Activated T-helper 1 cell treated with anti-CD3 and anti-CD28 coated beads, Interleukin-12 subunit alpha, Interleukin-12 subunit beta, Interleukin-2, Interleukin-4 antibody, amounts not matched to agents 30 ng/mL and 10 ng/mL and 1 ng/mL, durations not matched to agents 14 hours and 24 hours and 36 hours (primary cell): ENCODE measurements around the gene KRTAP5-9. TPM values are rescaled to one million over a fixed set of nuclear protein-coding genes. Genes with fewer than 3 reads are reported as not detected.
"Not testable (repeated sequence)": the region's sequence is repeated elsewhere in the genome, so short reads cannot be mapped to it uniquely, and the experiment has no call there.

Experiments
- DNase-seq: peaks from one replicate; pipeline ENCODE4 v3.0.0; 2021; ENCODE audit warnings: low spot score
- H3K27ac Mint-ChIP-seq: one replicate; pipeline ENCODE4 v1.8.0; 2021; ENCODE audit warnings: mild to moderate bottlenecking, mixed read lengths
- H3K27me3 Mint-ChIP-seq: one replicate; pipeline ENCODE4 v1.8.0; 2022; ENCODE audit warnings: mild to moderate bottlenecking, moderate library complexity, mixed read lengths; ENCODE audit not compliant: insufficient read depth
- H3K36me3 Mint-ChIP-seq: one replicate; pipeline ENCODE4 v1.8.0; 2021; ENCODE audit warnings: low read depth, mixed read lengths
- H3K4me1 Mint-ChIP-seq: one replicate; pipeline ENCODE4 v1.8.0; 2021; ENCODE audit warnings: low read depth, mixed read lengths
- H3K4me3 Mint-ChIP-seq: one replicate; pipeline ENCODE4 v1.8.0; 2021; ENCODE audit warnings: mild to moderate bottlenecking, moderate library complexity, mixed read lengths
- H3K9me3 Mint-ChIP-seq: one replicate; pipeline ENCODE4 v1.8.0; 2021; ENCODE audit warnings: mixed read lengths
- intact Hi-C: fragments of 100-400 bp; cut with micrococcal nuclease; formaldehyde crosslinking; loops from one replicate; pipeline ENCODE4 v1.15.1; 2024
- total RNA-seq: library from RNA; stranded (reverse); gene quantifications from 2 replicates; pipeline ENCODE4 v1.2.3, GENCODE V29; 2022

The KRTAP5-9 gene
- total RNA-seq, 1 donor from 2014 or later, result not detected

- Mint-ChIP-seq H3K27me3 (no peaks in the 10 kb centered on the region), H3K36me3 (no peaks in the 10 kb centered on the region), H3K4me1 (no peaks in the 10 kb centered on the region)
Observed at GRCh38 chr11:71572811-71573210, 24.6 kb downstream of the KRTAP5-9 start.

GRCh38 chr11:71574418-71574817 is 26.2 kb downstream of the KRTAP5-9 start:
- DNase-seq, result no peak
- intact Hi-C loops, result no loop called here
- Mint-ChIP-seq H3K9me3 (no peaks in the 10 kb centered on the region), H3K27me3 (no peaks in the 10 kb centered on the region), H3K4me1 (no peaks in the 10 kb centered on the region), H3K4me3 (no peak overlapping the region), H3K27ac (no peak overlapping the region), H3K36me3 (no peaks in the 10 kb centered on the region)

More at GRCh38 chr11:71572811-71573210, 24.6 kb downstream of the KRTAP5-9 start:
- no peak for DNase-seq
- intact Hi-C loops, result no loop called here
- no peak overlapping the region for H3K27ac Mint-ChIP-seq
- no peaks in the 10 kb centered on the region for H3K9me3 Mint-ChIP-seq
- H3K4me3 Mint-ChIP-seq, result no peak overlapping the region

GRCh38 chr11:71575723-71576424 is 27.7 kb downstream of the KRTAP5-9 start:
- DNase-seq, result no peak

GRCh38 chr11:71576688-71577465 is 28.7 kb downstream of the KRTAP5-9 start:
- intact Hi-C loops, H3K4me3 Mint-ChIP-seq, H3K27ac Mint-ChIP-seq, H3K9me3 Mint-ChIP-seq, H3K36me3 Mint-ChIP-seq, H3K27me3 Mint-ChIP-seq, DNase-seq: not testable (repeated sequence)
- H3K4me1 Mint-ChIP-seq, result peaks cover 19% of the 10 kb centered on the region

More at GRCh38 chr11:71575723-71576424, 27.7 kb downstream of the KRTAP5-9 start:
- H3K4me3 Mint-ChIP-seq, result no peak overlapping the region
- no peaks in the 10 kb centered on the region for H3K9me3 Mint-ChIP-seq
- no peak overlapping the region for H3K27ac Mint-ChIP-seq
- H3K27me3 Mint-ChIP-seq, result peaks cover 2% of the 10 kb centered on the region
- intact Hi-C loops, result no loop called here
- no peaks in the 10 kb centered on the region for H3K36me3 Mint-ChIP-seq
- H3K4me1 Mint-ChIP-seq, result peaks cover 9% of the 10 kb centered on the region

- Mint-ChIP-seq H3K27ac (no peak overlapping the region), H3K36me3 (no peaks in the 10 kb centered on the region), H3K9me3 (no peaks in the 10 kb centered on the region), H3K27me3 (peaks cover 8% of the 10 kb centered on the region), H3K4me1 (peaks cover 20% of the 10 kb centered on the region), H3K4me3 (no peak overlapping the region)
- no peak for DNase-seq
- intact Hi-C loops, result loop anchor here (1.0 kb wide), 1 partner anchor 9 kb away; no protein-coding TSS in a partner anchor
Observed at GRCh38 chr11:71577469-71578004, 29.3 kb downstream of the KRTAP5-9 start.

- H3K4me3 Mint-ChIP-seq, H3K9me3 Mint-ChIP-seq, intact Hi-C loops, H3K27ac Mint-ChIP-seq, DNase-seq, H3K36me3 Mint-ChIP-seq: not testable (repeated sequence)
- Mint-ChIP-seq H3K27me3 (peaks cover 10% of the 10 kb centered on the region), H3K4me1 (peaks cover 20% of the 10 kb centered on the region)
Observed at GRCh38 chr11:71579513-71579912, 31.3 kb downstream of the KRTAP5-9 start.

GRCh38 chr11:71580057-71581003 is 32.1 kb downstream of the KRTAP5-9 start:
- no peaks in the 10 kb centered on the region for H3K36me3 Mint-ChIP-seq
- DNase-seq, result no peak
- peaks cover 10% of the 10 kb centered on the region for H3K27me3 Mint-ChIP-seq
- intact Hi-C loops, result no loop called here
- peaks cover 20% of the 10 kb centered on the region for H3K4me1 Mint-ChIP-seq
- H3K4me3 Mint-ChIP-seq, result no peak overlapping the region
- no peak overlapping the region for H3K27ac Mint-ChIP-seq
- H3K9me3 Mint-ChIP-seq, result no peaks in the 10 kb centered on the region

GRCh38 chr11:71581826-71582225 is 33.6 kb downstream of the KRTAP5-9 start:
- H3K4me3 Mint-ChIP-seq, result no peak overlapping the region
- peaks cover 20% of the 10 kb centered on the region for H3K4me1 Mint-ChIP-seq
- intact Hi-C loops, result no loop called here
- peaks cover 10% of the 10 kb centered on the region for H3K27me3 Mint-ChIP-seq
- no peak for DNase-seq
- no peak overlapping the region for H3K27ac Mint-ChIP-seq
- no peaks in the 10 kb centered on the region for H3K9me3 Mint-ChIP-seq
- no peaks in the 10 kb centered on the region for H3K36me3 Mint-ChIP-seq

- no peak within 1 kb of the TSS for H3K4me3 Mint-ChIP-seq
- DNase-seq, result no peak
- H3K36me3 Mint-ChIP-seq, result no peaks in the 10 kb centered on the region
- peaks cover 20% of the 10 kb centered on the region for H3K4me1 Mint-ChIP-seq
- H3K27ac Mint-ChIP-seq, result no peak within 1 kb of the TSS
- H3K27me3 Mint-ChIP-seq, result peaks cover 12% of the 10 kb centered on the region
- no peaks in the 10 kb centered on the region for H3K9me3 Mint-ChIP-seq
- intact Hi-C loops, result no loop called here
Observed at GRCh38 chr11:71582309-71582895, 34.2 kb downstream of the KRTAP5-9 start, which contains the start of gene KRTAP5-11. TSS of gene KRTAP5-11 (minus strand) at chr11:71582875. CDS start at chr11:71582837, 38 bp downstream.

- DNase-seq, H3K4me3 Mint-ChIP-seq, H3K36me3 Mint-ChIP-seq, H3K9me3 Mint-ChIP-seq, intact Hi-C loops, H3K27ac Mint-ChIP-seq: not testable (repeated sequence)
- peaks cover 20% of the 10 kb centered on the region for H3K4me1 Mint-ChIP-seq
- peaks cover 12% of the 10 kb centered on the region for H3K27me3 Mint-ChIP-seq
Observed at GRCh38 chr11:71582969-71583368, 34.7 kb downstream of the KRTAP5-9 start.

GRCh38 chr11:71585673-71586072 is 37.5 kb downstream of the KRTAP5-9 start:
- DNase-seq, H3K4me3 Mint-ChIP-seq, intact Hi-C loops, H3K9me3 Mint-ChIP-seq, H3K36me3 Mint-ChIP-seq, H3K27ac Mint-ChIP-seq, H3K27me3 Mint-ChIP-seq: not testable (repeated sequence)
- peaks cover 21% of the 10 kb centered on the region for H3K4me1 Mint-ChIP-seq

- H3K27ac Mint-ChIP-seq, H3K4me1 Mint-ChIP-seq, H3K9me3 Mint-ChIP-seq, H3K4me3 Mint-ChIP-seq, DNase-seq, intact Hi-C loops, H3K36me3 Mint-ChIP-seq, H3K27me3 Mint-ChIP-seq: not testable (repeated sequence)
Observed at GRCh38 chr11:71588314-71588713, 40.1 kb downstream of the KRTAP5-9 start.
